GM21360 (cell line): ENCODE data around the gene MRPL27.
A peak's percentile ranks its signal among the peaks of the same experiment; 100 is the strongest.
"Not testable (repeated sequence)": the region's sequence is repeated elsewhere in the genome, so short reads cannot be mapped to it uniquely, and the experiment has no call there.

Source experiments
- ATAC-seq: cut with Tn5 transposase; IDR thresholded peaks from one replicate; pipeline ENCODE4 v1.9.1; 2021; ENCODE audit warnings: mild to moderate bottlenecking, moderate library complexity; ENCODE audit not compliant: unreplicated experiment

The MRPL27 gene

DNA sequence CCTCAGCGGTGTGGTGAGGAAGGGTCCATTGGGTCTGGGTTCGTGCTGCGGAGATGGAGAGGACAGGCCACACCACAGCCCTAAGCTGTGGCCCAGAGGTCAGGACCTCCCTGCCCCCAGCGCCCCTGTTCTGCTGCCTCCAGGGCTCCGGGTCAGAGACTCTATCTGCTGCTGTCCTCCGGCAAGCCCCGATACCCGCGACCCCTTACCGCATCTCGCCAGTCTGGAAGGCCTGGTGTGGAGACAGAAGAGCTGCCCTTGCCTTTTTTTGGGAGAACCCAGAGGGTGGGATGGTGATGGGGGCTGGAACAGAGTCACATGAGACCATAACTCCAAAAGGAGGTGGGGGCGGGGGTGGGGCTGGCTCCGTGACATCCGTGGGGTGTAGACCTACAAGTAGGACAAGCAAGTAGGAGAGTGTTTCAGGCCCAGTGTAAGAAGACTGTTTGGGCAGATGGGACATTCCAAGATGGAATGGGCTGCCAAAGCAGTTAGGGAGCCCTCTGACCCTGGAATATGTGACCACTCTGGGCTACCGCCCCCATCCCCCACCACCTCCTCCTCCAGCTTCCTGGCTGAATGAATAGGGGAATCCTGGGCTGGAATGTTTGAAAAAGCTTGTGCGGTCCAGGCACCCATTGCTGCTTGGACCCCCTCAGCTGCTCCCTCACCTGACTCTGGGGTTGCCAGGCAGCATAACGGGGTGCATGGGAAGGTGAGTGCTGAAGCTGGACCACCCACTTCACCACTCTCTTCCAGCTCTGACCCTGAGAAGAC, 25.7 kb downstream of the MRPL27 start:
- ATAC-seq: no peak

DNA sequence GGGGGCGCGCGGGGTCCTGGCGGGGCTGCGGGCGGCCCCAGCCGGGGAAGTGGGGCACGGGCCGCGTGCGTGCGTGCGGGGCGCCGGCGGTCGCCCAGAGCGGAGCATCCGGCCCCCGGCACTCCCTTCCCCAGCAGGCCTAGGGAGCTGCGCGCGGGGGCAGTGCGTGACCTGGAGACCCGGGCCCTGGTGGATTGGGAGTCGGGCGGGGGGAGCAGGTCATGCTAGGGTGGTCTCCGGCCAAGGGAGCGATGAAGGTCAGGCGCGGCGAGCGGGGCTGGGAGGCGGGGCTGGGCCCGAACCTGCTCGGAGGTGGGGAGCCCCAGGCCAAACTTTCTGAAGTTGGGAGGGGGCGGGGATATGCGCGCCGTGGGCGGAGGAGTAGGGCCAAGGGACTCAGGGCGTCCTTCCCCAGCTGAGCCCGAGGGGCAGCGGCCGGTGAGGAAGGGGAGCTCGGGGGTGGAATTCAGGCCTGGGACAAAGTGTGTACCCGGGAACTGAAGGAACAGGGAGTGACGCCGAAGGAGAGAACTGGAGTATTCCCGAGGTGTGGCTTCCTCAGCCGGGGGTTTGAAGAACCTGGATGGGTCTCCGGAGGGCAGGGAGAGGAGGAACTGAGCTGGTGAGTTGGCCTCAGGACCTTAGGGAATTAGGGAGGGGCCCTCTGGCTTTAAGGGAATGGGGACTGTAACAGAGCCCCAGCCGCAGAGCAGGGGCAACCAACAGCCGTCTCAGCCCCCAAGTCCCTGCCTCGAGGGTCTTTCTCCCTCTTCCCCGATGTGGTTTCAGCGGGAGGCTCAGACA, 26.5 kb downstream of the MRPL27 start:
- peak; percentile 59 for ATAC-seq

DNA sequence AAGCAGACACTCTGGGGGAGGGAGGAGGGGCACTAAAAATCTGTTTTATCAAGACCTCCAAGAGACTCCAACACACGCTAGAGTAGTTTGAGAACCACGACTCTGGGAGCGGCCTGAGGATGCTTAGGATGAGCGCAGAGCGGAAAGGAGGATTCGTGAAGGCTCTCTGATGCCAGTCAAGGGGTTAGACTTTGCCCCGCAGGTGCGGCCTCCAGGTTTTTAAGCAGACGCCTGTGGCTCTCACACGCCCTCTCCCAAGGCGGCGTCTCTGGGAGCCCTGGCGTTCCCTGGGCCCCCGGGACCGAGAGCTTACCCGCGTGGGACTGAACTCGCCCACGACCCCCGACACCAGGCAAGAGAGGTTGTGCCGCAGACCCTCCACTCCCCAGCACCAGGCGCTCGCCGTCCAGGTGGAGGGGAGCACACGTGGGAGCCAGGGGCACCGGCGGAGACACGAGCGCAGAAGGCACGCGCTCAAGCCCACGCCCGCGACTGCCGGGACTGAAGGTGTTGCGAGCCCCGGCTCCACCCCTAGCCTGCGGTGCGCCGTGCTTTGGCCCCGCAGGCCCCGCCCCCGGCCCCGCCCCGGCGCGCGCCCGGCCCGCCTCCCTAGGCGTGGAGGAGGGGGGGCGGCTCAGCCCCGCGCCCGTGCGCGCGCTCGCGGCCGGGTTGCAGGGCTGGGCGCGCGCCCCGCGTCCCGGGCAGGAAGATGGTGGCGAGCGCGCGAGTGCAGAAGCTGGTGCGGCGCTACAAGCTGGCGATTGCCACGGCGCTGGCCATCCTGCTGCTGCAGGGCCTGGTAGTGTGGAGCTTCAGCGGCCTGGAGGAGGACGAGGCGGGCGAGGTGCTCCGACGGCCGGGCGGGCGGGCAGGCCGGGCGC, 27.3 kb downstream of the MRPL27 start, which contains the start of gene XYLT2:
Gene XYLT2, plus strand, starts transcription at position 695 of the 881 bp plus-strand sequence. Its CDS starts 15 bp downstream, at position 710.
- ATAC-seq: peak; percentile 69

DNA sequence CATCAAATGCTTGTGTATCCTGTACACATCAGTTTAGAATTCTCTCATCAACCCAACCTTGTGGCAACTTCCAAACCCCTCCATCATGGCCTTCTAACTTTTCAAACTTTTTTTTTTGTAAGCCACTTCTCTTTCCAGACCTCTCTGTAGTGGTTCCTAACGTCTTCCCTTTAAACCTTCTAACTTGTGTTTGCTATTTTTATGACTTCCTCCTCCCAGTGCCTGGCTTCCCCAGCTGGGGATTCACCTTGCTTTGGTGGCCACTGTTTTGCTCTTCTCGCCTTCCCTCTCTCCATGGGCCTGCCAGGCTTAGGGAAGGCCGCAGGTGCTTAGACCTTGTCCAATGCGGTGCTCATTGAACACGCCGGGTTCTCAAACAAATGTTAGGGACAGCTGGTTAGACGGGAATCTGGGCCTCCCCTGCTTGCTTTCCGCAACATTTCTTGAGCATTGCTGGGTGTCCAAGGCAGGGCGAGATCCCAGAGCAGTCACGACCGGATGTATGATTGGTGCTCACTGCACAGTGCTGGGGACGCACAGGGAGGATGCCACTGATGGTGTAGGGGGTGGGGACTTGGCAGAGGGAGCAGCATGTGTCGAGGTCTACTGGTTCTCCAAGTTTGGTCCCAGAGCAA, 28.1 kb downstream of the MRPL27 start:
- no peak for ATAC-seq

DNA sequence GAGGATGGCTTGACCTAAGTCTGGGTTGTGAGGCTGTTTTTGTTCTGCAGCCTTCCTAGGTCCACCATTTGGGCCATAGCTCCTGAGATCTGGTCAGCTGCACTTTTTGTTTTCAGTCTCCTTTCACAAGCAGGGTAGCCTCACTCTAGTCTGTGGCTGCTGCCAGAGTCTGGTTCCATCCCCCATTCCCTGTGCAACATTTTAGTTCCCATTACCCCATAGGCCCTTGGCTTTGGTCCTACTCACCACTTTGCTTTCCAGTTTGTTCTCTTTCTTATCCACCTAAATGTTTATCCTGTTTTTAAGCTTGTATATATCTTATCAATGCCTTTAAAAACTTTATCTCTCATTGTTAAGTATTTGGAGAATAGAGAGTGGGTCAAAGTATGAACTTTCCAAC, 33.6 kb downstream of the MRPL27 start:
- ATAC-seq: no peak

DNA sequence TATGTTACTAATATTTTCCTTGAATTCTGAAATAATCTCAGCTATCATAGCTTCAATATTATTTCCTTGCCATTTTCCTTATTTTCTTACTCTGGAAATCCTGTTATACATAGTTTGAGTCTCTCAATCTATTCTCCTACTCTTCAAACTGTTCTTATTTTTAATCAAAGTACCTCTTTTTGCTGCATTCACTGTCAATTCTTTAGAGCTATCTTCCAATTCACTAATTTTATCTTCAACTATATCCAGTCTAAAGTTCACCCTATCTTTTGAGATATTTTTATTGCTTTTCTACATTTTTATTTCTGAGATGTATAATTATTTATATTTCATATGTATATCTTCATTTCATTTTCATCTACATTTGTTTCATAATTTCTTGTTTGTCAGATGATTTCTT, 34.3 kb downstream of the MRPL27 start:
- ATAC-seq: no peak

DNA sequence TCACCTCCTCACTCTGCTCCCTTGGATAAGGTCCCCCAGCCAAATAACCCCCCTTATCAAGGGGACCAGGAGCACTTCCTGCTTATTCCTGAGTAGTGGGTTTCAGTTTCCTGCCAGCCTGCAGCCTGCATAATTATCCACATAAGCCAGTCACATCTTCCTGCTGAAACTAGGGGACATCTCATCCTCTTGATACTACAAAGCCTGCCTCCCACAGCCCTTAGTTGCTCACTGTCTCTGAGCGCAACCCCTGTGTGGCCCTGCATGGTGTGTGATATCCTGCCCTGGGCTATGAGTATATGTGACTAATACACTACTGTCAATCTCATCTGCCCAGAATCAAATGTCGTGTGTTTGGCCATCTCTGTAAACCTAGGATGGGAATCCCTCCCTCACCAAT, 35.0 kb downstream of the MRPL27 start:
- no peak for ATAC-seq

DNA sequence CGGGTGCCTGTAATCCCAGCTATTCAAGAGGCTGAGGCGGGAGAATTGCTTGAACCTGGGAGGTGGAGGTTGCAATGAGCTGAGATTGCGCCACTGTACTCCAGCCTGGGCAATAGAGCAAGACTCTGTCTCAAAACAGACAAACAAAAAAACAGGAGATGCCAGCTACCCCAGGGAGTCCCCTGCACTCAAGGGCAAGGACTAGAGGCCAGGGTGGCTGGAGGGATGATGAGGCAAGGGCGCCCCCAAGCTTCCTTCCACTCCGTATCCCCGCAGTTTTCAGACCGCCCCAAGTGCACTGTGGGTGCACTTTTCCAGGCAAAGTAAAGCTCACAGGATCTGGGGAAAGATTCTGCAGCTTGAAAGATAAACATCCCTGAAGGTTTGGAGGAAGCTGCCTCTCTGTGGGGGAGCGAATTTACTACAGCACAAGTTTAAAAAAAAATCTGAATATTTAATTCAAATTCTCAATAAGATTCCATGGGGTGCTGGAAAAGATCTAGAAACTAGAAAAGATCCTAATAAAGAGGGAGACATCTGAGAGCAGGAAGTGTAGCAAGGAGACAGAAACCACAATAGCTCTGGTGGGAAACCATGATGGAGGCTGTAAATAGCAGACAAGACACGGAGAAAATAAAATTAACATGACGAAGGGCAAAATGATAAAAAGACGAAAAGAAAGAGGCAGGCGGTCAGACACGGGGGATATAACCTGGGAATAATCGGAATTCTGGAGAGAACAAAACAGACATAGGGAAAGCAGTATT, 39.5 kb downstream of the MRPL27 start:
- ATAC-seq: not testable (repeated sequence)

DNA sequence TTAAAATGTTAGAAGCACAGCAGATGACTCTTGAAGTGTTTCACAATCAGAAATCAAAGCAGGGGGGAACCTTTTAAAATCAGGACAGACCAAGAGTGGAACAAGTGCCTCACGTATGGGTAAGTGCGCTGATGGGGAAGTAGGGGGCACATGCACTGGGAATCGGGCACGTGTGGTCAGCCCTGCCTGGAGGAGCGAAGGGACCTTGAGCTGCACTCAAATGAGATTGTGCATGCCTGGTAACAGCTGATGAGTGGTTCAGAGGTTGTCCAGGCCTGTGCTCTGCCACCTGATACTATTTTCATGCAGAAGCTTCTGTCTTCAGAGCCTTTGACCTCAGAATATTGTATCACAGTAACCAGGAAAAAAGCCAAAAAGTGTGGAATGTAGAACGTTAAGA, 40.8 kb downstream of the MRPL27 start:
- no peak for ATAC-seq

DNA sequence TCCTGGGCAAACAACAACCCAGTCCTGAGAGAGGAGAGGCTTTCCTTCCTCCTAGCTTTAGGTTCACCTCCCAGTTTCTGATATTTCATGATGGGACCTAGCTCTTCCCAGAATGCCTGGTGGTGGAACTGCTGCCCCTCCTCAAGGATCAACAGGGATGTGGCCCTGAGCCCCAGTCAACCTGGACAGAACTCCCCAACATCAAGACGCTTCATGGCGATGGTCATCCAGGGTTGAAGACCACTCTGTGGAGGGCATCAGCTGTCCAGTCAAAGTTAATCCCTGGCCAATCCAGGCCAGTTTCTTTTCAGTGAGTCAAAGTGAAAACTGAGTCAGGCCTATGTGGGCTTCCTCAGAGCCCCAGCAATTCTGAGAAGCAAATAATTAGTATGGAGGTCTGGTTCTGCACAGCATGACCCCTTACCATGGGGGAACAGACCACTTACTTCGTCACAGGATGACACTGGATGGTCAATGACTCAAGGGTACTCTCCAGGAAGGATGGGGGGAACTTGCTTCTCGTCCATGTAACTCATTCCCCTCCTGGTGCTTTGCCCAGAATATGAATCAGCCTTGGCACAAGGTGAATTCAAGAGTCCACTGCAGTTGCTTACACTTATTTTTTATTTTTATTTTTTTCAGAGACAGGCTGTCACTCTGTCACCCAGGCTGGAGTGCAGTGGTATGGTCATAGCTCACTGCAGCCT, 41.7 kb downstream of the MRPL27 start:
- ATAC-seq: no peak

DNA sequence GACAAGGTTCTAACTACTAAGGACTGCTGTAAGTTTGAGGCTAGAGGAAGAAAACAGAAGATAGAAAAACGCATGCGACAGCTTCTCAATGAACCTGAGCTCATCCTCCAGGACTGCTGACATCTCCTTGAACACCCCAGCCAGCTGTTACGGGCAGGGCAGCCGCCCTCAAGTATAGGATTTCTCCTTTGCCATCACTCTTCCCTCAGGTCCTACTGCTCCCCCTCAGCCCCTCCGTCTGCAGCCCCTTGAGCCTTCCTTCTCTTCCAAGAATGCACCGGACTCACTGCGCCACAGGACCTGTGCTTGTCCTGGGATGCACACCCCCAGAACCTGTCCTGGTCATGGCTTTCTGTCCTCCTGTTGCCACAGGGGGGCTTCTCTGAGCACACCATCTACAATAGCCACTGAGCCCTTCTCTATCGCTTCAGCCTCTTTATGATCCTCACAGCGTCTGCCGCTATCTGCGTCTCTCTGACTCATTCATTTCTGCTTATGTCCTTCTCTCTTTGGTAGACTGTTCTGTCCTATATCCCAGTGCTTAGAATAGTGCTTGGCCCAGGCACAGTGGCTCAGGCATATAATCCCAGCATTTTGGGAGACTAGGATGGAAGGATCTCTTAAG, 42.7 kb downstream of the MRPL27 start:
- no peak for ATAC-seq

DNA sequence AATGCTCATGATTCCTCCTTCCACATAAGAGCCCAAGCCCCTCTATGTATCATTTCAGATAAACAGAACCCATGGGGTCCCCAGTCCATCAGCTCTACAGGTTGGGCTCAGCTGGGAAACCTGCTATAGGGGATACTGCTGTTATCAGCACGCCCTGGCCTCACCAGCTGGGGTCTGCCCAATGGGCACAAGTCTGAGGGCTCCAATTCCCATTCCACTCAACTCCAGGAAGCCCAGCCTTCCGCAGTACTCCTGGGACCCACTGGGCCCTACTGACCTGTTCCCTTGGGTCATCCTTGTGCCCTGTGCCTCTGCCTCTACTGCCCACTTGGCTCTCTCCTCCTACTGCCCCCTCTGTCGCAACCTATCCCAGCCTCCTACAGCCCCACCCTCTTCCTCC, 43.3 kb downstream of the MRPL27 start:
- ATAC-seq: no peak

DNA sequence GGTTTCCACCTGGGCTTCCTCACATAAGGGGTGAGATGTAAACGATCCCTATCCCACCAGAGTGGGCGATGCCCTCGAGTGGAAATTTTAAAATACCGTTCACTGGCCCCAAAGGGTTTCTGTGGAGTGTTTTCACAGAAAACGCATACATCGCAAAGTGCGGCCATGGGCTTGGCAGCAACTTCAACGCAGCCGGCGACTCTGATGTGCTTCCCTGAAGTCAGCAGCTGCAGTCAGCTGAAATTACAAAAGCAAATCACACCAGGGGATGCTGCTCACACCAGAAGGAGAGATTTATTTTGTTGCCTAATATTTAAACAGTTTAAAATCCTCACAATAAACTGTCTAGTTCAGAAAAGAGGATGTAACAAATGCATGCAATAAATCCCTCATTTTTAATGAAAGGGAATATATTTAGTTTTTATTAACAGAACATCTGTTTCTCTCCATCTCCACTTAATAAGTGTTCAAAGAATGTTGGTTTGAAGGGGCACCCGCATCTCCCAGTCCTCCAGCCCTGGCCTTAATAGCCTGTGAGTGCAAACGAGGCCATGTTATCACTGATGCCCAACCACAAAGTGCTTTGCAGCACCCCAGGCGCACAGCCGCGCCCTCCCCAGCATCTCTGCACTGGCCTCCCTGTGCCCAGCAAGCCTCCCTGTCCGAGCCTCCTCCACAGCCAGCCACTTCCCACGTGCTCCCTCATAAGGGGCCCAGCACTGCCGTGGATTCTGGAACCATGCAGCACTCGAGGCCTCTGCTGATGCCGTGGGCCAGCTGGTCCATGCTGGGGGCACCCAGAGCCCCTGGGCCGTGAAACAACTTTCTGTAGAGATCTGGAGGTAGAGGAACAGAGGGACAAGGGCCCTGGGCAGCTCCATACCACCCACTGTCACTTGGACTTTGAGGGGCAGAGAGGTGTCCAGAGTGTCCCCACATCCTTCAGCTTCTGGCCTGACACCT, 44.3 kb downstream of the MRPL27 start:
- no peak for ATAC-seq

DNA sequence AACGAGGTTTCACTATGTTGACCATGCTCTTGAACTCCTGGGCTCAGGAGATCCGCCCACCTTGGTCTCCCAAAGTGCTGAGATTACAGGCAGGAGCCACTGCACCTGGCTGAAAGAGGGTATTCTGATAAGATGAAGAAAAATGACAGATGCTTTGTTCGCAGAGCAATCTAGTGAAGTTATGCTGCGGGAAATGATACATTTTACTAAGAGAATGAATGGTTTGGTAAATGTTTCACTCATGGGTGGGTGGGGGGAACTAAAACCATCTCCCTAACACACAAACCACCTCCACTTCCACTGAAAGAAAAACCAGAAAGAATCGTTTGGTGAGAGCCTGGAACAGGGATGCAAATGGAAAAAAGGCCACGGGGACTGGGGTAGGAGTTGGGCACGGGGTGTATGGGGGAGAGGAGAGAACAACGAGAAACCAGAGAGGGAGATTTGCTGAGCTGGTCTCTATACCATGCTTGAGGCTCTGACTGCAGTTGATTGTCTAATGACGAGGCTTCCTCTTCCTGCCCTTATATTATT, 46.1 kb downstream of the MRPL27 start:
- no peak for ATAC-seq

DNA sequence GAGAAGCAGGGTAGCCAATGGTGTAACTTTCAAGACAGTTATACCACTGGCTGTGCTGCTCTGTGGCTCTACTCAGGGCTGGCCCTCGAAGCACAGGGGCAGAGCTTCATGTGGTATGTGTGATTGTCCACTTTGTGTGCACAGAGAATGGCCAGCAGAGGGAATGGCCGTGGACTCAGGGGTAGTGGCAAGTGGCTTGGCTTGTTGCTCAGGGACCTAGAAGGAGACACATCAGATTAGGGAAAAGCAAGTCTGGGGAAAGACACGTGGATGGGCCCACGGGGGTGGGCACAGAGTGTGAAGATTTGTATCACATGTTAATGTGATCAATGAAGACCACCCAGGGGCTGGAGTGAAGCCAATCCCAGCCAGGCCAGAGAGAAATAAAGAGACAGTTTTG, 47.1 kb downstream of the MRPL27 start:
- no peak for ATAC-seq

DNA sequence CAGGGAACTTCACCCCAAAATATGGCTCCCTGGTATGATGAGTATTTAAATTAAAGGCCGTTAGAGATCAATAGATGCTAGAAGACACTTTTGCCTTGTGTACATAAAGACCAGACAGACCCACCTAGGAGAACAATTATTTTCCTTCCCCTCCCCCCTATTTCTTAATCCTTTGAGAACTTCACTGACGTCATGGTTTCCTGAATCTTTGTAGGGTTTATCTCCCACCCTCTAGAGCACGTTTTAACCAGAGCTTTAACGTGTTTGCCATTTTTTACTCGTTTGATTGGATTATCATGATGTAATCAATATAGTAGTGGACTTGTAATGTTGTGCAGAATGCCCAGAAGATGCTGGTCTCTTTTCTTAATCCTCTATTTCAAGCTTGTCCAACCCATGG, 49.9 kb downstream of the MRPL27 start:
- no peak for ATAC-seq

DNA sequence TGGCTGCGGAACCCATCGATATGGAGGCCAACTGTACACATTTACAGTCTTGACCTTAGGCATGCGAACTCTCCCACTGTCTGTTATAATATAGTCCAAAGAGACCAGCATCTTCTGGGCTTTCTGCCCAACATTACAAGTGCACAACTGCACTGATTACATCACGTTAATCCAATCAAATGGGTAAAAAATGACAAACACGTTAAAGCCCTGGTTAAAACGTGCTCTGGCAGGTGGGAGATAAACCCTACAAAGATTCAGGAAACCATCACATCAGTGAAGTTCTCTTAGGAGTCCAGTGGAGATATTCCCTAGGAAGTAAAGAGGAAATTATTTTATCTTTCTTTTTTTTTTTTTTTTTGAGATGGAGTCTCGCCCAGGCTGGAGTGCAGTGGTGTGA, 50.7 kb downstream of the MRPL27 start:
- ATAC-seq: no peak
